Lower leg skin (tissue), 4 donors: ENCODE measurements around the gene SMARCB1. TPM values are rescaled to one million over a fixed set of nuclear protein-coding genes. Genes with fewer than 3 reads are reported as not detected.

Experiments
- DNase-seq, 2 donors: peaks; one replicate each; pipeline ENCODE4 v3.0.0-alpha.2; 2019; ENCODE audit warnings: low spot score in 2 of 2
- H3K4me3 ChIP-seq: fragments of 200-600 bp; sonication (generic); 2 replicates; pipeline ENCODE4 v1.5.1; 2017; ENCODE audit warnings: mild to moderate bottlenecking, low read depth; ENCODE audit not compliant: poor library complexity, severe bottlenecking
- CTCF ChIP-seq, 3 donors: fragments of 450-650 bp; IDR thresholded peaks; one replicate each; pipeline ENCODE4 v1.5.1; 2016; ENCODE audit warnings: antibody characterized with exemption in 3 of 3, mild to moderate bottlenecking in 3 of 3, moderate library complexity in 2 of 3
- POLR2A ChIP-seq, 2 donors: fragments of 450-650 bp; IDR thresholded peaks; one replicate each; pipeline ENCODE4 v1.6.1; 2016 to 2017; ENCODE audit warnings: antibody characterized with exemption in 2 of 2, mild to moderate bottlenecking in 1 of 2, moderate library complexity in 1 of 2
- WGBS, 2 donors: methylation state at CpG; one replicate each; pipeline ENCODE4 v1.1.5; 2018; 5-methylcytosine and 5-hydroxymethylcytosine counted together
- intact Hi-C: fragments of 100-400 bp; cut with DNase I; formaldehyde crosslinking; loops from one replicate; pipeline ENCODE4 v1.15.0; 2023; ENCODE audit warnings: low total_unique reads
- total RNA-seq, 4 donors: library from RNA; depleted of rRNA; stranded (reverse); fragments of >200 nt; gene quantifications; one replicate each; pipeline ENCODE4 v1.1.0, GENCODE V29; 2016

Gene SMARCB1
- total RNA-seq, 4 donors from 2014 or later: 52.2 to 61.6 (median 55.2) TPM

GRCh38 chr22:23822101-23822671 is 35.4 kb downstream of the SMARCB1 start:
- no peak for DNase-seq
- WGBS, 2 donors: 51 to 79% methylated on average over 4 to 5 of the region's 6 CpGs
- no peak for TF ChIP-seq POLR2A (IDR thresholded peaks at IDR 0.05)
- TF ChIP-seq CTCF (IDR thresholded peaks at IDR 0.05): no peak
- H3K4me3 ChIP-seq: no peak overlapping the region
- intact Hi-C loops: no loop called here

DNA sequence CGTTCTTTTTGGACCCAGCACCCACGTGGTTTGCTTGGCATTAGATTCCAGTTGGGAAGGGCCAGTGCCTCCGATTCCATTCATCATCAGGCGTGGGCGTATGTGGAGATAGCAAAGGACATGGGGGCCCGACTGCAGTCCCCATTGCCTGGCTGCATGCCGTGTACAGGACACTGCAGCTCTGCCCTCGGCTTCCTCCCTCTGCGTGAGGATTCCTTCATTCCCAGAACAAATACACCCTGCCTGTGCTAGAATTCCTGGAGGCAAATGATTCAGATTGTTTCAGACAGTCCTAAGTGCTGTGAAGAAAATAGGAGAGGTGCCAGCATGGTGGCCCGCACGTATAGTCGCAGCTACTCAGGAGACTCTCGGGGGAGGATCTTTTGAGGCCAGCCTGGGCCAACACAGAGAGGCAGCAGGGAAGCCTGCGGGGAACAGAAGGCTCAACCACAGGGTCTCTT is 36.6 kb downstream of the SMARCB1 start:
- DNase-seq: no peak
- intact Hi-C loops: no loop called here
- WGBS, 2 donors: 84 to 86% methylated on average over 14 of the region's 14 CpGs
- TF ChIP-seq POLR2A (IDR thresholded peaks at IDR 0.05) (no peak), CTCF (IDR thresholded peaks at IDR 0.05) (no peak)
- no peak overlapping the region for H3K4me3 ChIP-seq

DNA sequence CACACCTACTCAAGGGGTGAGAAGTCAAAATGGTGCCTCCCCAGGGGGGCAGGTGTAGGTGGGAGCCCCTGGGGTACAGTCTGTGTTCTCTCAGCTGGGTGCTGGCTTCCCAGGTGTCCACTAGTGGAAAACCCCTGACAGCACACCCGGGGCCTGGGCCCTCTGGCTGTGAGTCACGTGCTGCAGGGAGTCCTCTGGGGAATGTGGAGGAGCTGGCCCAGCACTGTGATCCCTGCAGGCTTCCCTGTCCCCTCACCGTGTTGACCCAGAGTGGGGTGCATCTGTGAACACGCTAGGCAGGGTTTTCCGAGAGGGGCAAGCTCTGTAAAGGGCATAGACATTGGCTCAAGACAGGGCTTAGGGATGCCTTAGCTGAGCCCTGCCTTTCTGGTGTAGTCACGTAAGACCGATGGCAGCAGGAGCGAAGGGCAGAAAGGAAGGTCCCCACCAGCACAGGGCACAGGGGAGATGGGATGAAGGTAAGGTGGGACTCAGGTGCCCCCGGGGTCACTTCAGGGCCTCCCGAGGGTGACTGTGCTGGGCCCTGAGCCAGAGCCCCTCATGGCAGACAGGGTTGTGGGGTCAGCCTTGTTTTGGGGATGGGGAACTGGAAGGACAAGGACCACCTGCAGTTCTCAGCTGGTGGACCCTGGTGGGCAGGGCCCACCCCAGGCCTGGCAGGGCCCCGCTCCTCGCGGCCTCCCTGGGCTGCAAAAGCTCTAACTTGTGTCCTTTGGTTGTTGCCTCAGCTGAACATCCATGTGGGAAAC is 37.9 kb downstream of the SMARCB1 start:
- no peak for DNase-seq
- intact Hi-C loops: no loop called here
- no peak for TF ChIP-seq POLR2A (IDR thresholded peaks at IDR 0.05)
- TF ChIP-seq CTCF (IDR thresholded peaks at IDR 0.05): no peak
- no peak overlapping the region for H3K4me3 ChIP-seq
- 80 to 90% methylated on average over 13 of the region's 13 CpGs for WGBS, 2 donors

DNA sequence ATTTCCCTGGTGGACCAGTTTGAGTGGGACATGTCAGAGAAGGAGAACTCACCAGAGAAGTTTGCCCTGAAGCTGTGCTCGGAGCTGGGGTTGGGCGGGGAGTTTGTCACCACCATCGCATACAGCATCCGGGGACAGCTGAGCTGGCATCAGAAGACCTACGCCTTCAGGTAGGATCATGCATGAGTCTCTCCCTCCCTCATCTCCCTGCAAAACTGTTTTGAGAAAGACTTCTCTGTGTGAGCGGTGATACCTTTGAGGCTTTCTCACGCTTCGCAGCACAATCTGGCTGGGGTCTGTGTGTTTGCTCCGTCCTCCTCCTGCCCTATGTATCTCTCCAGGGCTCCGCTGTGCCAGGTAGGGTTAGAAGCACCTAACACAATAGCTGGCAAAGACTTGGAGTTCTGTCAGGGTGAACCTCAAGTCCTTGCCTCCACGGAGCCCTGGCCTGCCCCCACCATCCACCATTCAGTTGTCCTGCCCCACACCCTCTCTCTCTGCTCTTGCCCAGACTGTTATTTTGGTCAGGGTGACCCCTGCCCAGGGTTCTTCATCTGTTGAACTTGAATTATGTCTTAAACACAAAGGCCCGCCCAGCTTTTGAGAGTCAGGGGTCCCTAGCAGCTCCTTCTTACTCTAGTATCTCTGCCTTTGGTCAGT is 38.6 kb downstream of the SMARCB1 start:
- intact Hi-C loops: no loop called here

More for the DNA sequence above, 38.6 kb downstream of the SMARCB1 start:
- TF ChIP-seq CTCF (IDR thresholded peaks at IDR 0.05): no peak
- TF ChIP-seq POLR2A (IDR thresholded peaks at IDR 0.05): no peak
- WGBS, 2 donors: 89 to 93% methylated on average over 12 of the region's 12 CpGs
- DNase-seq: no peak
- no peak overlapping the region for H3K4me3 ChIP-seq
